Amygdala (tissue), 56 donors: ENCODE measurements around the gene URI1.
"Not testable (repeated sequence)": the region's sequence is repeated elsewhere in the genome, so short reads cannot be mapped to it uniquely, and the experiment has no call there.

Source experiments
- DNase-seq, 56 donors: peaks; one replicate each; lab custom pipeline; 2025; lab: John Stamatoyannopoulos, UW

URI1 gene

DNA sequence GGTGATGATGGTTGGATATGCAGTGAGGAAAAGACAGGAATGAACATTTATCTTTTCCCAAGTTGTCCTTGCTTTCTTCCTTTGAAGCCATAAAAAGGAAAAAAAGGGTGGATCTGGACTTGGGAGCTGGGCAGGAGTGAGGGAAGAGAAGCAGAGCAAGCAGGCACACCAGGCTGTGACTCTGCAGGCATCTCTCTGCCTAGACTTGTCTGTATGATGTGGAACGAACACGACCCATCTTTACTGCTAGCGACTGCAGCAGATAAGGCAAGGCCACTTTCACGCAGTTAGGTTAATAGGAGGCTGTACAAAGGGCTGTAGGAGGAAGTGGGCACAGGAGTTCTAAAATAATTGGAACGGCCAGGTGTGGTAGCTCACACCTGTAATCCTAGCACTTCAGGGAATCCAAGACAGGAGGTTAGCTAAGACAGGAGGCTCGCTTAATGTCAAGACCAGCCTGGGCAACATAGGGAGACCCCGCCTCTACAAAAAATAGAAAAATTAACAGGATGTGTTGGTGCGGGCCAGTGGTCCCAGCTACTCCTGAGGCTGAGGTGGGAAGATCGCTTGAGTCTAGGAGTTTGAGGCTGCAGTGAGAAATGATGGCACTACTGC, 961 bp upstream of the URI1 start:
- no peak for DNase-seq

DNA sequence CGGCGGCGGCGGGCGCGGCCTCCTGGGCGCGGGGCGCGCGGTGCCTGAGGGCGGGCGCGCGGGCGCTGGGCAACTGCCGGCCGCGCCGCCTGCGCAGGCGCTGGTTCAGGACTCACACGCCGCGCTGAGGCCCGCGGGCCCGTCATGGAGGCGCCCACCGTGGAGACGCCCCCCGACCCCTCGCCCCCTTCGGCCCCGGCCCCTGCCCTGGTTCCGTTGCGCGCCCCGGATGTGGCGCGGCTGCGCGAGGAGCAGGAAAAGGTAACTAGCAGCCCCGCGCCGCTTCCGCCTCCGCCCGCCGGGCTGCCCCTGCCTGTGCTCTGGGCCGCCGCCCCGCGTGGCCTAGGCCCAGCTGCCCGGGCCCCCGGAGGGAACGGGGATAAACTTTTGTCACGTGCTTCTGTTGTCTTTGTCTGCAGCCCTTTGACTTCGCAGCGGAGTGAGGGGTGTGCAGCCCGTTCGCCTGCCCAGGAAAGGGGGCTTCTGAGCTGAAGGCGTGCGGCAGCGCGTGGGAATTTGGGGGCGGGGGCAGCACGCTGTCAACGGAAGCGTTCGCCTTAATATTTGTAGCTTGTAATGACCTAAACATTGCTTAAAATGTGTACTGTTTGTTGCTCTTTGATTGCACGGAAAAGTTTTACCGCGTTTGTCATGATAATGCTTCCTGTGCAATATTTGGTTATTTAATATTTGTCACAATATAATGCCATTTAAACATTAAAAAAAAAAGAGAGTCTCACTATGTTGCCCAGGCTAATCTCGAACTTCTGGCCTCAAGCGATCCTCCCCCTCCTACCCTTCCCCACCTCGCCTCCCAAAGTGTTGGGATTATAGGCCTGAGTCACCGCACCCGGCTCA, 594 bp downstream of the URI1 start:
- peak in 29 of 56 donors; percentile 28 to 76 (median 47) for DNase-seq

DNA sequence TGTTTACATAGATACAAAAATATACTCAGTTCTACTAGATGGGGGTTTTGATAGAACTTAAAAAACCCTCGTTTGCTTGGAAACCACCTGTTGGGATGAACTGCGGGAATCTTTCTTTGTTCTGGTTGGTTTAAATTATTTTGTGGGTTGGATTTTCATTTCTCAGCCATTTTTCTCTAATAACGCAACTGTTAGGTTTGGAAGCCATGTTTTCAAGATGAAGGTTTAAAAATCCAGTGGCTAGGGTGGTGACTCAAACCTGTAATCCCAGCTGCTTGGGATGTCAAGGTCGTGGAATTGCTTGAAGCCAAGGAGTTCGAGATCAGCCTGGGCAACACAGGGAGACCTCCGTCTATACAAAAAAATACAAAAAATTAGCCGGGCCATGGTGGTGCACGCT, 1.6 kb downstream of the URI1 start:
- no peak for DNase-seq

DNA sequence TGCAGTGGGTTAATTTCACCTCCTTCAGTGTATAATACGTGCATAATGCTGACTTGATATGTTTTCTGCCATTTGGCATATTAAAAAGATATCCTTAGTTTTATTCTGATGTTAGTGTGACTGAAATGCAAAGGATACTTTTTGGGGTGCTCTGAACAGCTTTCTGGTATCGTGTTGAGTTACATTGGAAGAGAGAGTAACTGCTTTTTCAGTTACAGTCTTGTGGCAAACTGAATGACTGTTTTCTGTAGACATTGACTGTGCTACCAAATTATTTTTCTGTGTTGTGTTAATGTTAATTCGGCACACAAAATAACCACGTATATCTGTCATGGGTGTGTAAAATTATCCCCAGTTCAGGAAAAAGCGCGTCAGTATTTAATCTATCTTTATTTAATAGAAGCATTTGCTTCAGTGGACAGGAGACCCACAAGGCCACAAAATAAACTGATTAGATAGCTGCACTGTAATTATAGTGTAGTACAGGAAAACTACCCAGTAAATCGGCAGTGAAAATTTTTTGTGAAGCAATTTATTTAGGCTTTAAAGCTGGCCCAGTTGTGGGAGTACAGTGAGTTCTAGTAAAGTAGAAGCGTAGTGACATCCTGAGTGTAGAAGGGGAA, 2.5 kb downstream of the URI1 start:
- DNase-seq = no peak

DNA sequence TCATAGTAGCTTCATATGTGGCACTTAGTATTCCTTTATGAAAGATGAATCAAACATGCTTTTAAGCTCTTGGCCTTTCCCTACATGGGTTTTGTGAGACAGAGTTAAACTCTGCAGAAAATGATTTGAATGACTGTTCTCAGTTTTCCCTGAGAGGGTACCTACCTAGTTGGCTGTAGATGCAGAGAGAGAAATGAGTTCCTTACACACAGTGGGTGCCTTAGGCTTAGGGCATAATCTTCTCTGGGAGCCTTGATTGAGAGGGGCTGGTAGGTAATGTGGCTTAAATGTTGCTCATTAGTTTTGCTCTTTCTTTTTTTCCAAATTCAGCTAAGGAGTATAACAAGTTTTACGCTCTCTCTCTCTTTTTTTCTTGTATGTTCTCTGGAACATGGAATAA, 3.0 kb downstream of the URI1 start:
- no peak for DNase-seq

DNA sequence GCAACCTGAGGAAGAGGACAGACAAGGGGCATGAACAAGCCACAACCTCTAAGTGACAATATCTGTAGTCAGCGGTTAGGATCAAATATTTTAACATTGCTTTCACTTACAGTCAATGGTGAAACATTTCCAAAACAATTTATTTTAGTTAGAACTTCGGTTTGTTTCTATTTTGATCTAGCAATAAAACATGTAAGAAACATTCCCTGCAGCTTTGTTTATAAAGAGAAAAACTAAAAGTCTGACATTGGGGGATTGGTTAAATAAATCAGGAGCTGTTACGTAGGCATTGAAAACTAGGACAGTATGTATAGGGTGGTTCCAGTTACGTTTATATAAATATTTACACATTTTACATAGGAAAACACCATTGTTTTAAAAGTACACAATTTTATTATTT, 3.4 kb downstream of the URI1 start:
- DNase-seq = no peak

DNA sequence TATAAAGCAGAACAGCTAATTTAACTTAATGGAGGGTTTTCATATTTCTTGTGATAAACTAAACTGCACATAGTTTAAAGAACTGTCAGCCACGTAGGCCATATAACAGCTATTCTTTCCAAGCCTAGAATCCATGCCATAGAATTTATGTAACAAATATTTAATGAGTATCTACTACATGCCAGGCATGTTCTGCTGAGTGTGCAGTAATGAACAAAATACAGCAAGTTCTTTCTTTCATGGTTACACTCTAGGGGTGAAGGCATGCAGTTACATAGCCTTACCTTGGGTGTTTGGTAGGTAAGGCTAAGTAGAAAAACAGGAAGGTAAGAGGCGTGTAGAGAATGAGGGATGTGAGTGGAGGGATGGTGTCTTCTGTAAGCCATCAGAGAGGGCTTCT, 4.6 kb downstream of the URI1 start:
- DNase-seq = no peak

DNA sequence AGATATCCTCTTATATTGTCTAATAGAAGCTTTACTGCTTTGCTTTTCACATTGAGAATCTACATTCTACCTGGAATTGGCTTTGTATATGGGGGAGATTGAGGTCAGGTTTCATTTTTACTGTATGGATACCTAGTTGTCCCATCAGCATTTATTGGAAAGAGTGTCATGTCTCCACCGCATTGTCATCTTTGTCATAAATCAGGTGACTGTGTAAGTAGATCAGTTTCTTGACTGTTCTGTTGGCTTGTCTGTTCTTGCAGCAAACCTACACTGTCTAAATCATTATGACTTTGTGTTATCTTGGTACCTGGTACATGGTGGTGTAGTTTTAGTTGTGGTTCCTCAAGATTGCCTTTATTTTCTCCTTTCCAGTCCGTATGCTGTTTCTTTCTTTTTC, 5.8 kb downstream of the URI1 start:
- DNase-seq = no peak

DNA sequence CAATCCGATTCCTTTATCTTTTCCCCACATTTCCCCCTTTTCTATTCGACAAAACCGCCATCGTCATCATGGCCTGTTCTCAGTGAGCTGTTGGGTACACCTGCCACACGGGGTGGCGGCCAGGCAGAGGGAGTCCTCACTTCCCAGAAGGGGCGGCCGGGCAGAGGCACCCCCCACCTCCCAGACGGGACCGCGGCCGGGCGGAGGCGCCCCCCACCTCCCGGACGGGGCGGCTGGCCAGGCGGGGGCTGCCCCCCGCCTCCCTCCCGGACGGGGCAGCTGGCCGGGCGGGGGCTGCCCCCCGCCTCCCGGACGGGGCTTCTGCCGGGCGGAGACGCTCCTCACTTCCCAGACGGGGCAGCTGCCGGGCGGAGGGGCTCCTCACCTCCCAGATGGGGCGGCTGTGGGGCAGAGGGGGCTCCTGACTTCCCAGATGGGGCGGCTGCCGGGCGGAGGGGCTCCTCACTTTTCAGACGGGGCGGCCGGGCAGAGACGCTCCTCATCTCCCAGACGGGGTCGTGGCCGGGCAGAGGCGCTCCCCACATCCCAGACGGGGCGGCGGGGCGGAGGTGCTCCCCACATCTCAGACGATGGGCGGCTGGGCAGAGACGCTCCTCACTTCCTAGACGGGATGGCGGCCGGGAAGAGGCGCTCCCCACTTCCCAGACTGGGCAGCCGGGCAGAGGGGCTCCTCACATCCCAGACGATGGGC, 6.9 kb downstream of the URI1 start:
- DNase-seq = not testable (repeated sequence)

DNA sequence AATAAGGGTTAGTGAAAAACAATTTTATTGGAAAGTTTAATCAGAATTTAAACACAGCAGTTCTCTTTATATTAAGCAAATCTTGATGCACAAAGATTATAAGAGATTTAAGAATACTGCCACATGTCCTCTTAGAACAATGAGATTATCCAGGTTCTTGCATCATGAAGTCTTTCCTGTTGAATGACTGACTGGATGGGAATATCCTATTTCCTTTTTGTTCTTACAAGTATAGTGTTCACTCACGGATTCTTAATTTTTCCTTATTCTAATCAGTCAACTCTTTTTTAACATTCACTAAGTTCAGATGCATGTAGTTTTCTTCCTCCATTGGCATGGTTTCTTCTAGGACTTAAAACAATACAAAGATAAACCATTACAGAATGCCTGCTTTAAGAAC, 10.1 kb downstream of the URI1 start:
- DNase-seq = no peak

DNA sequence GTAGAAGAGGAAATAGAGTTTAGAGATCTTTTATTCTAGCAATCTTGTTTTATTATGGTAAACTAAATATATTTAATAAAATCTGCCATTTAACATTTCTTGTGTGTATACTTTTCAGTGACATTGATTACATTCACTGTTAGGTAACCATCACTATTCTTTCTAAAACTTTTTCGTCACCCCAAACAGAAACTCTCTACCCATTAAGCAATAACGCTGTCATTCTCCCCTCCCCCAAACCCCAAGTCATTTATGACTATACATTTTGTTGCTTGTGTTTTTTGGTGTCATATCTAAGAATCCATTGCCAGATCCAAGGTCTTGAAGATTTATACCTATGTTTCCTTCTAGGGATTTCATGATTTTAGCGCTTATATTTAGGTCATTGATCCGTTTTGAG, 10.6 kb downstream of the URI1 start:
- DNase-seq = no peak

DNA sequence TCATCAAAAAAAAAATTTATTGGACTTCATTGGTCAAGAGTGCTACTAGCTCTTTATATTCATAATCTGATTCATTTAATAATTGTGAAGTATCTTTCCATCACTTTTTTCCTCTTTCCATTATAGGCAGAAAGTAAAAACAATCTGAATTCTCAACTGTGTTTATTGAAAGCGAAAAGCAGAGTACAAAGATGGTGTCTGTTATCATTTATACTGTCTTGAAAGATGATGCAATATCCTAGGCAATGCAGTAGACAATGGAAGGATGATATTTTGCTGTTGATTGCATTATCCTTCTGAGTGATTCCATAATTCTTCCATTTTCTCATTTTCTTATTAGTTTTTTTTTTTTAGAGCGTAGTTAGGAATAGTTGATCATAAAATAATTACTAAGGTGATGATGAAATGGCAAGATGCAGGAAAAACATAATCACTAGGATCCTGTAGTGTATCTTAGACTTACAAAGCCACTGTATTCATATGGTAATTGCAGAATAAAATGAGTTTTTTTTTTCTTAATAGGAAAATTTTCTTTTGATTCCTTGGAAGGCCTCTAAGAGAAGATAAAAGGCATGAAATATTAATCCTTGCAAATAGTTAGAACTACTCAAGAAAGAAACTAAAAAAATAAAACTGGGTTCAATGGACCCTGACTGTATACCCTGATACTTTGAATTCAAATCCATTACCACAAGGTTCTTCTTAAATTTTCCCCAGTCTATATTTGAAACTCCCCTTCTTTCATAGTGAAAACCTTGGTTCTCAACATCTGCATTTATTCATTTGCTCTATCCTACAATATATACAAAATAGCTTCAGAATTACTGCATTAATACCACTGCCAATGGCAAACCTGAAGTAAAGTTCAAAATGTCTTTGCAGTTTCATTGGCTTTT, 11.6 kb downstream of the URI1 start:
- no peak for DNase-seq

DNA sequence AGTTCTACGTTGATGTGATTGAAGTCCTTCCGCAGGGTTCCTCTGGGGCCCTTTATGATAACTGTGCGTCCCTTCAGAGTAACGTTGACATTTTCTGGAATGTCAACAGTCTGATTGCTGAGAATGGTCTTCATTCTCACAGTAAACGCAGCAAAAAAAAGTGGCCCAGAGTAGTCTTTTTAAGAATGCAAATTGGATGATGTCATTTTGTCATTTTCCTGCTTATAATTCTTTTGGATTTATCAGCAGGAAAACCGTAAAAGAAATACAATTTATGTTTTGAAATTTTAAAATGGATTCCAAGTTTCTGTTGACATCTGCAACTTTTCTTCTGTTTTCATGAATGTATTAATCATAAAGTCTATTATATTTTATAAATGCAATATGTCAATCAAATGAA, 14.8 kb downstream of the URI1 start:
- DNase-seq = no peak

DNA sequence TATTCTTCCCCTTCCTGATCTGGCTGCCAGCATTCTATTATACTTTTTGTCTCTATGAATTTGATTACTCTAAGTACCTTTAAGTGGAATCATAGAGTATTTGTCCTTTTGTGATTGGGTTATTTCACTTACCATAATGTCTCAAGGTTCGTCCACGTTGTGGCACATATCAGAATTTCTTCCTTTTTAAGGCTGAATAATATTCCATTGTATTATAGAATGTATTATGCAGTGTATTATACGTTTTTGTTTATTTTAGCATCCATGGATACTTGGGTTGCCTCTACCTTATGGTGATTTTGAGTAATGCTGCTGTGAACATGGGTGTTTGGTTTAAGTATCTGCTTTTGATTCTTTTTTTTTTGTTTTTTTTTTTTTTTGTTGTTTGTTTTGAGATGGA, 19.3 kb downstream of the URI1 start:
- no peak for DNase-seq

DNA sequence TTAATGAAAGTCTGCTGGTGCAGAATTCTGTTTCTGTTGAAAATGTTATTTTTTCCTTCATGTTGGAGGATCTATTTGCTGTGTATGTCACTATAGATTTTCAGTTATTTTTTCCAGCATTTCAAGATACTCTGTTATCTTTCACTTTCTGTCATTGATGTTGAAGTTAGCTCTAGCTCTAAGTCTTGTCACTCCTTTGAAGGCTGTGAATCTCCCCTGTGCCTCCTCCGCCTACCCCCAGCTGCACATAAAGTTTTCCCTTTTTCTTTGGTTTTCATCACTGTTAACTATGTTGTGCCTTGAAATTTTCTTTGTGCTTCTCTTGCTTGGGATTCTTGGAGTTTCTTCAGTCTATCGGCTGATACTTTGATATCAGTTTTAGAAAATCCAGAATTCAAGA, 20.8 kb downstream of the URI1 start:
- no peak for DNase-seq

DNA sequence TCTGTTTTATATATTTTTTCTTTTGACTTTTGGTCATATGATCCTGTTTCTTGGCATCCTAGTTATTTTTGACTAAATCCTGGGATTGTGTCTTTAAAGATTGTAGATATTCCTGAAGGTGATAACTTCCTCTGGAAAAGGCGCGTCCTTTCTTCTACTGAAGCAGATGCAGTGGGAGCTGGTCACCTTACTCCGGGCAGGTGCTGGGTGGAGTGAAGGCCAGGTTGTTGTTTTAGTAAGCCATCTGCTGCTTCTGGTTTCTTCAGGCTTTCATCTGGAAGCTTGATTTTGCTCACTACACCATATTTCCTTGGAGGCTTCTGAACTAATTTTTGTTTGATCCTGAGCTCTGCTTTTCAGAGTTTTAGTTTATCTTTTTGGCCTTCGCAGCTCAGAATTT, 21.5 kb downstream of the URI1 start:
- DNase-seq = no peak

DNA sequence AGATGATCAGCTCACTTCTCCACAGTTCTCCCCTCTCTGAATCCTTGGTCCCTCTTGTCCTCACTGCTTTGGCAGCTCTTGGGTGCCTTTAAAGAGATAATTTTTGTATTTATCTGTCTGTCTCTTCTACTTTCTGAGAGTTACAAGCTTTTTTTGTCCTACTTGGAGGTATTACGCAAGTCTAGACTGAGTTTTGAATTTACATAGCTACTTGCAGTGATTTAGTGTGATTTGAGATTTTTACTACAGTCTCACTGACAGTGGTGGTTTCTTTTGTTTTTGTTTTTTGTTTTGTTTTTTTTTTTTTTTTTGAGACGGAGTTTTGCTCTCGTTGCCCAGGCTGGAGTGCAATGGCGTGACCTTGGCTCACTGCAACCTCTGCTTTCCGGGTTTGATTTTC, 22.1 kb downstream of the URI1 start:
- DNase-seq = no peak

DNA sequence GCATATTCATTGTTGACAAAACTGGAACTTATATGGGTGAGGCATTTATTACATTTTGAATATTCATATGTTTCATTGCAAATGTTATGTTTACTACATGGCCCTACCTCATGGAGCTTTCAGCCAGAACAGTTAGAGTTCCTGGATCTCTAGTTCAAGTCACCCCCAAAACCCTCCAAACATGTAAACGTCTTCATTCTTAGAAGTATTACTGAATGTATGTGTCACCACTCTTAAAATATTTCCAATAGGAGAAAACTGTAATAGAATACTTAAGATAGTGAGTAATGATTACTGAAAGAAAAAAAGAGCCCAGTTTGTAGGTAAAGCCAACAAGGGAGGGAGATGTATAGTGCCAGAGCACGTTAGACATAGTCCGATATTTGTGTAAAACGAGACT, 23.5 kb downstream of the URI1 start:
- no peak for DNase-seq

DNA sequence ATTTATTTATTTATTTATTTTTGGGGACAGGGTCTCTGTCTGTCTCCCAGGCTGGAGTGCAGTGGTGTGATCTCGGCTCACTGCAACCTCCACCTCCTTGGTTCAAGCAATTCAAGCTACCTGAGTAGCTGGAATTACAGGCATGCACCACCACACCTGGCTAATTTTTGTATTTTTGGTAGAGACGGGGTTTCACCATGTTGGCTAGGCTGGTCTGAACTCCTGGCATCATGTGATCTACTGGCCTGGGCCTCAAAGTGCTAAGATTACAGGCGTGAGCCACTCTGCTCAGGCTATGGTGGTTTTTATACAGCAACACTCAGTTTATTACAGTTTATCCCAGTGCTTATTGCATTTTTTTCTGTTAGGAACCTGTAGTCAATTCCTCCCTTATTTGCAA, 24.1 kb downstream of the URI1 start:
- DNase-seq = not testable (repeated sequence)

DNA sequence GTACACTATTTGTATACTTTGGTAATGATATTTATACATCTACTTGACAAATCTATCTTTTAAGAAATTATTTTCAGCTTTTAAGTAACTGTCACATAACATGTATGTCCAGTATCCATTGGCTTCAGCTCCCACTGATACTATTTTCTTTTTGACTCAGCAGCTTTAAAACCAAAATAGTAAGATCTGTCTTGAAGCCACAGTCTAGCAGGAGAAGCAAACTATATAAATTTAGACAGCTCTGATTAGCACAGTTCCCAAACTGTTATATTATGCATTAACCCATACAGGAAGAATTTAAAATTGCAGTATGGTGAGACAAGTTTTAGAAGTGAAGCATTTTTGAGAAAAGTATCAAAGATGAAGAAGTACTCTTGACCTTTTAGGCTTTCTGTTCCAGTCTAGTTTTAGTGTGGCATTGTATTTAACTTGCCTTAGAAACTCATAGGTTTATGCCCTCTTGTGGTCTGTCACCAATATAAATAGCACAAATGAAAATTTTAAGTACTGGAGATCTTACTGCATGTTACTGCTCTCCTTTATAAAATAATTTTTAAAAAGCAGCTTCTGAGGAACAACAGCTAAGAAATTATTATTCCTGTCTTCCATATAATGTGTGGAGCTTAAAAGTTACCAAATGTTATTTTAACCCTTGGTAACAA, 24.7 kb downstream of the URI1 start:
- DNase-seq = no peak
